LNCAP (cell line): ENCODE data around the gene C3orf20.

Source experiments
- CTCF ChIP-seq: fragments of 450-650 bp; IDR thresholded peaks from 2 replicates; pipeline ENCODE4 v1.5.1; 2017; ENCODE audit warnings: mild to moderate bottlenecking

Gene C3orf20

GRCh38 chr3:14703128-14703750, 28.3 kb downstream of the C3orf20 start:
- no peak for TF ChIP-seq CTCF

GRCh38 chr3:14703791-14704190, 28.9 kb downstream of the C3orf20 start:
- TF ChIP-seq CTCF, result no peak

- no peak for TF ChIP-seq CTCF
These were observed 31.2 kb downstream of the C3orf20 start for GRCh38 chr3:14706096-14706495.

- TF ChIP-seq CTCF, result no peak
These were observed 41.6 kb downstream of the C3orf20 start for GRCh38 chr3:14716591-14716990.

- no peak for TF ChIP-seq CTCF
These were observed 42.4 kb downstream of the C3orf20 start for GRCh38 chr3:14717307-14717706.

- TF ChIP-seq CTCF, result no peak
These were observed 43.6 kb downstream of the C3orf20 start for GRCh38 chr3:14718539-14718938.

GRCh38 chr3:14719006-14719405, 44.1 kb downstream of the C3orf20 start:
- no peak for TF ChIP-seq CTCF
